GM21737 (cell line): ENCODE results near the gene ECE2.
"Not testable (repeated sequence)": the region's sequence is repeated elsewhere in the genome, so short reads cannot be mapped to it uniquely, and the experiment has no call there.

Experiments used
- ATAC-seq: cut with Tn5 transposase; IDR thresholded peaks from one replicate; pipeline ENCODE4 v1.9.1; 2021; ENCODE audit warnings: mild to moderate bottlenecking, moderate library complexity; ENCODE audit not compliant: unreplicated experiment

The ECE2 gene

GRCh38 chr3:184262764-184263179 is 13.1 kb upstream of the ECE2 start:
- ATAC-seq, result no peak

- not testable (repeated sequence) for ATAC-seq
Observed at GRCh38 chr3:184267249-184267648, 8.6 kb upstream of the ECE2 start.

GRCh38 chr3:184272269-184272668 is 3.6 kb upstream of the ECE2 start:
- no peak for ATAC-seq

- ATAC-seq, result no peak
Observed at GRCh38 chr3:184275381-184275701, 481 bp upstream of the ECE2 start.

GRCh38 chr3:184277366-184277765 is 1.5 kb downstream of the ECE2 start:
- no peak for ATAC-seq

GRCh38 chr3:184282941-184283340 is 7.1 kb downstream of the ECE2 start:
- no peak for ATAC-seq

- no peak for ATAC-seq
Observed at GRCh38 chr3:184283681-184284080, 7.9 kb downstream of the ECE2 start.

GRCh38 chr3:184284696-184285095 is 8.9 kb downstream of the ECE2 start:
- no peak for ATAC-seq

- no peak for ATAC-seq
Observed at GRCh38 chr3:184289426-184289938, 13.7 kb downstream of the ECE2 start.

- ATAC-seq, result no peak
Observed at GRCh38 chr3:184290331-184290730, 14.5 kb downstream of the ECE2 start.

- no peak for ATAC-seq
Observed at GRCh38 chr3:184291044-184291737, 15.4 kb downstream of the ECE2 start.

GRCh38 chr3:184291738-184292445 is 16.1 kb downstream of the ECE2 start:
- ATAC-seq, result no peak

- no peak for ATAC-seq
Observed at GRCh38 chr3:184295771-184296170, 19.9 kb downstream of the ECE2 start.

GRCh38 chr3:184296616-184297015 is 20.8 kb downstream of the ECE2 start:
- no peak for ATAC-seq

- ATAC-seq, result peak; percentile 94
Observed at GRCh38 chr3:184298759-184299487, 23.1 kb downstream of the ECE2 start, which contains the start of gene PSMD2. PSMD2 (plus strand) TSS chr3:184299241; CDS start chr3:184299267, 26 bp downstream.

- no peak for ATAC-seq
Observed at GRCh38 chr3:184299488-184300377, 23.9 kb downstream of the ECE2 start.

GRCh38 chr3:184300378-184300720 is 24.5 kb downstream of the ECE2 start:
- no peak for ATAC-seq

GRCh38 chr3:184305577-184305976 is 29.8 kb downstream of the ECE2 start:
- ATAC-seq, result no peak

GRCh38 chr3:184306341-184306972 is 30.6 kb downstream of the ECE2 start:
- no peak for ATAC-seq

GRCh38 chr3:184307915-184308314 is 32.1 kb downstream of the ECE2 start:
- ATAC-seq, result no peak
